Measurements from ENCODE around the gene DNTT. TPM values are rescaled to one million over a fixed set of nuclear protein-coding genes. Genes with fewer than 3 reads are reported as not detected.

DNTT gene
- total RNA-seq, 2 experiments from 2014 or later = 0.16 to 0.32 TPM

GRCh38 chr10:96321822-96322221, 17.6 kb downstream of the DNTT start:
- no peak overlapping the region for H2AFZ ChIP-seq (ENCODE audit: low read length)
- no peaks in the 10 kb centered on the region for H4K20me1 ChIP-seq (ENCODE audit: insufficient read depth, low read length)
- DNase-seq (ENCODE audit: low spot score) = no peak
- H3K79me2 ChIP-seq (ENCODE audit: insufficient read depth, low read depth, low read length) = no peaks in the 10 kb centered on the region
- H3K36me3 ChIP-seq (ENCODE audit: insufficient read depth, low read length) = no peaks in the 10 kb centered on the region
- ChIA-PET POLR2A (interaction anchor here (0.9 to 2.2 kb wide), 2 partner anchors 9 to 51 kb away, joined by 3 to 10 read pairs; partner anchors contain the start of gene BLNK), CTCF (ENCODE audit: unreplicated experiment) (no interaction called here)
- H3K9me3 ChIP-seq (ENCODE audit: low read length) = no peaks in the 10 kb centered on the region
- H3K4me2 ChIP-seq (ENCODE audit: low read length) = no peak overlapping the region
- peaks cover 6% of the 10 kb centered on the region for H3K4me1 ChIP-seq (ENCODE audit: insufficient read depth, low read length, poor library complexity, severe bottlenecking)
- H3K4me3 ChIP-seq (ENCODE audit: low read depth, low read length, poor library complexity, severe bottlenecking) = no peak overlapping the region
- H3K9me2 ChIP-seq (ENCODE audit: insufficient read depth, low read length) = no peaks in the 10 kb centered on the region; the same call in 1 of the 2 replicates
- TF ChIP-seq EZH2phosphoT487 (IDR thresholded peaks at IDR 0.05; ENCODE audit: borderline replicate concordance, low read depth, low read length) = no peak
- TF ChIP-seq CTCF (conservative IDR thresholded peaks at IDR 0.05; ENCODE audit: low read length) = peak; percentile 66
- intact Hi-C loops (cut with micrococcal nuclease; ENCODE audit: unreplicated experiment) = no loop called here
- H3K27ac ChIP-seq (ENCODE audit: low read depth, low read length, poor library complexity, severe bottlenecking) = no peak overlapping the region
- BruUV-seq (replicated peaks) = no TSS peak

DNA sequence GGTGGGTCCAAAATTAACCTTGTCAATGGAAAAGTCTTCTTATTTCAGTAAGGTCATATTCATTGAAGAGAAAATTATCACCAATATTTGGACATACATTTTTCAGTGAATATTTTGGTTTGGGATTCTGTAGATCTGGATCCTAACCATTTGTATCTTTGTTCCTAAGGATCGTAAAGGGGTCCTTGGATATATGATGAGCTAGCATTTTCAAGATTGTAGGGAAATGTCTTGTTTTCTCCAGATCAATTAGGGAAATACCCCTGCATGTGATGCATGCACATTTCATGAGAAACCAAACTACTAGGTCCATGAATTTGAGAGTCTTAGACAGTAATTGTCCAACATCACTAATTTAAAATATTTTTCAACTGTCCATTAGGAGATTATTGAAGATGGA, 18.0 kb downstream of the DNTT start:
- POLR2A ChIA-PET = interaction anchor here (0.9 to 2.2 kb wide), 3 partner anchors 9 to 52 kb away, joined by 3 to 10 read pairs (median 4); partner anchors contain the start of gene BLNK
- TF ChIP-seq CTCF (conservative IDR thresholded peaks at IDR 0.05; ENCODE audit: low read length) = no peak
- no peak for TF ChIP-seq EZH2phosphoT487 (IDR thresholded peaks at IDR 0.05; ENCODE audit: borderline replicate concordance, low read depth, low read length)

GRCh38 chr10:96324447-96324846, 20.2 kb downstream of the DNTT start:
- no peaks in the 10 kb centered on the region for H4K20me1 ChIP-seq (ENCODE audit: insufficient read depth, low read length)
- no peaks in the 10 kb centered on the region for H3K9me3 ChIP-seq (ENCODE audit: low read length)
- H3K27ac ChIP-seq (ENCODE audit: low read depth, low read length, poor library complexity, severe bottlenecking) = no peak overlapping the region
- H2AFZ ChIP-seq (ENCODE audit: low read length) = no peak overlapping the region
- no peak overlapping the region for H3K4me2 ChIP-seq (ENCODE audit: low read length)
- no peak overlapping the region for H3K4me3 ChIP-seq (ENCODE audit: low read depth, low read length, poor library complexity, severe bottlenecking)
- no peaks in the 10 kb centered on the region for H3K36me3 ChIP-seq (ENCODE audit: insufficient read depth, low read length)
- TF ChIP-seq CTCF (conservative IDR thresholded peaks at IDR 0.05; ENCODE audit: low read length) (peak; percentile 58), EZH2phosphoT487 (IDR thresholded peaks at IDR 0.05; ENCODE audit: borderline replicate concordance, low read depth, low read length) (no peak)
- intact Hi-C loops (cut with micrococcal nuclease; ENCODE audit: unreplicated experiment) = no loop called here
- no peaks in the 10 kb centered on the region for H3K79me2 ChIP-seq (ENCODE audit: insufficient read depth, low read depth, low read length)
- no peaks in the 10 kb centered on the region; the same call in 1 of the 2 replicates for H3K9me2 ChIP-seq (ENCODE audit: insufficient read depth, low read length)
- H3K4me1 ChIP-seq (ENCODE audit: insufficient read depth, low read length, poor library complexity, severe bottlenecking) = peaks cover 6% of the 10 kb centered on the region
- BruUV-seq (replicated peaks) = no TSS peak
- POLR2A ChIA-PET = no interaction called here
- CTCF ChIA-PET (ENCODE audit: unreplicated experiment) = interaction anchor here (1.2 kb wide), 1 partner anchor 95 kb away, joined by 3 read pairs; no protein-coding TSS in a partner anchor
- peak; percentile 26 for DNase-seq (ENCODE audit: low spot score)

More for the DNA sequence above, 18.0 kb downstream of the DNTT start:
- H2AFZ ChIP-seq (ENCODE audit: low read length) = no peak overlapping the region
- BruUV-seq (replicated peaks) = no TSS peak
- no peaks in the 10 kb centered on the region for H4K20me1 ChIP-seq (ENCODE audit: insufficient read depth, low read length)
- H3K4me2 ChIP-seq (ENCODE audit: low read length) = no peak overlapping the region
- no peak overlapping the region for H3K27ac ChIP-seq (ENCODE audit: low read depth, low read length, poor library complexity, severe bottlenecking)
- H3K4me1 ChIP-seq (ENCODE audit: insufficient read depth, low read length, poor library complexity, severe bottlenecking) = peaks cover 6% of the 10 kb centered on the region
- H3K4me3 ChIP-seq (ENCODE audit: low read depth, low read length, poor library complexity, severe bottlenecking) = no peak overlapping the region
- intact Hi-C loops (cut with micrococcal nuclease; ENCODE audit: unreplicated experiment) = no loop called here
- H3K36me3 ChIP-seq (ENCODE audit: insufficient read depth, low read length) = no peaks in the 10 kb centered on the region
- H3K9me3 ChIP-seq (ENCODE audit: low read length) = no peaks in the 10 kb centered on the region
- no peaks in the 10 kb centered on the region; the same call in 1 of the 2 replicates for H3K9me2 ChIP-seq (ENCODE audit: insufficient read depth, low read length)
- no peak for DNase-seq (ENCODE audit: low spot score)
- CTCF ChIA-PET (ENCODE audit: unreplicated experiment) = no interaction called here
- no peaks in the 10 kb centered on the region for H3K79me2 ChIP-seq (ENCODE audit: insufficient read depth, low read depth, low read length)

Data from OCI-LY7 (cell line).